ENCODE data around the gene PLEKHJ1. TPM values are rescaled to one million over a fixed set of nuclear protein-coding genes. Genes with fewer than 3 reads are reported as not detected.

Gene PLEKHJ1
- total and polyA plus RNA-seq, 2 of the 8 experiments (the other 6 are each of a cell fraction or from before 2014, with no cell fraction given) = 135 to 187 TPM

- POLR2A ChIA-PET (ENCODE audit: partially characterized antibody) = interaction anchor here (0.5 to 6.3 kb wide), 13 partner anchors 8 to 386 kb away, joined by 3 to 61 read pairs (median 5); partner anchors contain the start of gene AMH
- FAIRE-seq = no peak
- CTCF ChIA-PET (ENCODE audit: partially characterized antibody) = interaction anchor here (0.6 to 4.4 kb wide), 8 partner anchors 16 to 122 kb away, joined by 3 to 19 read pairs (median 4); no protein-coding TSS in a partner anchor
- no peak for TF ChIP-seq CHD2 (IDR thresholded peaks at IDR 0.05; ENCODE audit: low read length)
- no peak for TF ChIP-seq CBX5 (IDR thresholded peaks at IDR 0.05; ENCODE audit: low read depth, low read length)
- TF ChIP-seq EGR1 (IDR thresholded peaks at IDR 0.05; ENCODE audit: borderline replicate concordance, low read depth, low read length) = 0 out of 2 replicates have a peak, but pooled peaks have one; percentile 25
- TF ChIP-seq RXRA (IDR thresholded peaks at IDR 0.05; ENCODE audit: insufficient read depth, low read depth, low read length) = no peak
- TF ChIP-seq CHD1 (IDR thresholded peaks at IDR 0.05; ENCODE audit: low read depth, low read length) = no peak
- TF ChIP-seq SRF (IDR thresholded peaks at IDR 0.05; ENCODE audit: low read depth, low read length) = no peak
- TF ChIP-seq YY1 (IDR thresholded peaks at IDR 0.05; ENCODE audit: low read depth, low read length) = no peak
- no peak for TF ChIP-seq KDM4A (IDR thresholded peaks at IDR 0.05; ENCODE audit: low read depth, low read length, severe bottlenecking)
- no peak for TF ChIP-seq BACH1 (IDR thresholded peaks at IDR 0.05; ENCODE audit: low read length)
- no peak for TF ChIP-seq KDM5A (IDR thresholded peaks at IDR 0.05; ENCODE audit: low read length)
- no peak for TF ChIP-seq HDAC2 (IDR thresholded peaks at IDR 0.05; ENCODE audit: borderline replicate concordance in 1 of 2, low read depth in 2 of 2, low read length in 2 of 2)
Measured at GRCh38 chr19:2231621-2232221, 4.4 kb downstream of the PLEKHJ1 start.

More at GRCh38 chr19:2231621-2232221, 4.4 kb downstream of the PLEKHJ1 start:
- Histone ChIP-seq H2BK12ac (ENCODE audit: low read depth, low read length) (no peak overlapping the region), H4K20me1 (replicated peaks in 1 of 2; ENCODE audit: control insufficient read depth in 1 of 2, insufficient read depth in 2 of 2, low read length in 2 of 2) (peaks cover 0 to 15% of the 10 kb centered on the region in 2 experiments), H3K18ac (ENCODE audit: extremely low read depth, low read length) (no peak overlapping the region), H3K4me2 (ENCODE audit: insufficient read depth in 1 of 2, low read depth in 2 of 2, low read length in 2 of 2) (no peak overlapping the region), H2BK20ac (ENCODE audit: low read length) (no peak overlapping the region), H3K4me3 (ENCODE audit: extremely low read depth in 1 of 4, insufficient read depth in 2 of 4, low read depth in 3 of 4, low read length in 4 of 4) (no peak overlapping the region), H3K79me2 (ENCODE audit: control insufficient read depth in 1 of 2, insufficient read depth in 2 of 2, low read length in 2 of 2) (peaks cover 0 to 15% of the 10 kb centered on the region in 2 experiments; a peak in 3 of 4 replicates), H2BK120ac (replicated peaks; ENCODE audit: low read depth, low read length) (no peak overlapping the region), H3K14ac (ENCODE audit: insufficient read length) (no peak overlapping the region), H4K91ac (replicated peaks; ENCODE audit: insufficient read length, low read length) (no peak overlapping the region), H3K4me1 (replicated peaks in 1 of 4; ENCODE audit: control insufficient read depth in 3 of 4, insufficient read depth in 4 of 4, low read length in 3 of 4) (peaks cover 0 to 3% (median 0%) of the 10 kb centered on the region in 4 experiments; a peak in 1 of 7 replicates), H3K27ac (ENCODE audit: low read depth, low read length) (no peak overlapping the region), H3K9me3 (ENCODE audit: insufficient read depth in 2 of 2, low read depth in 1 of 2, low read length in 1 of 2) (no peaks in the 10 kb centered on the region), H4K8ac (ENCODE audit: extremely low read depth, insufficient read depth, low read length) (peak overlapping the region; percentile 45; the same call in 1 of the 2 replicates), H3K4ac (replicated peaks; ENCODE audit: insufficient read length, low read depth, low read length) (no peak overlapping the region), H3K56ac (replicated peaks; ENCODE audit: insufficient read length, low read depth, low read length) (no peak overlapping the region), H3K79me1 (ENCODE audit: low read depth, low read length) (peaks cover 4% of the 10 kb centered on the region), H2AFZ (ENCODE audit: low read length) (no peak overlapping the region), H3K23ac (ENCODE audit: insufficient read length) (no peak overlapping the region), H3K23me2 (ENCODE audit: low read depth, low read length) (peaks cover 4% of the 10 kb centered on the region; the same call in 1 of the 2 replicates), H2AK5ac (ENCODE audit: low read depth, low read length) (no peak overlapping the region), H3K9ac (replicated peaks in 1 of 4; ENCODE audit: extremely low read depth in 1 of 4, low read depth in 3 of 4, low read length in 3 of 4) (no peak overlapping the region), H3K36me3 (ENCODE audit: control insufficient read depth in 2 of 4, insufficient read depth in 4 of 4, low read length in 3 of 4) (peaks cover 0 to 42% (median 14%) of the 10 kb centered on the region in 4 experiments; a peak in 6 of 8 replicates), H3K27me3 (replicated peaks in 1 of 4; ENCODE audit: control insufficient read depth in 3 of 4, extremely low read depth in 1 of 4, insufficient read depth in 3 of 4, low read length in 3 of 4) (no peaks in the 10 kb centered on the region), H4K5ac (ENCODE audit: insufficient read length, low read depth, low read length) (no peak overlapping the region), H2BK15ac (ENCODE audit: low read length) (no peak overlapping the region), H2BK5ac (ENCODE audit: low read depth, low read length) (no peak overlapping the region; the same call in 1 of the 2 replicates)
- DNase-seq (ENCODE audit: low read depth in 1 of 2, low spot score in 2 of 2) = no peak
- 90% methylated on average over 21 of the region's 21 CpGs; no CpG with 5 or more reads in 1 of the 2 experiments for WGBS, 2 experiments (ENCODE audit: extremely low coverage in 1 of 2, insufficient coverage in 1 of 2, insufficient read length in 1 of 2, insufficient replicate concordance in 2 of 2, low coverage in 1 of 2, low lambda C conversion rate in 2 of 2, missing lambda C conversion rate in 1 of 2)
